ENCODE measurements around the gene CENPU.
"Not testable (repeated sequence)": the region's sequence is repeated elsewhere in the genome, so short reads cannot be mapped to it uniquely, and the experiment has no call there.

Gene CENPU

GRCh38 chr4:184733654-184734524, at the start of gene CENPU:
Gene CENPU (minus strand): TSS chr4:184734096. CDS start chr4:184734062, 34 bp downstream.
- FAIRE-seq, result peak; percentile 41

GRCh38 chr4:184782731-184783373, 49.0 kb upstream of the CENPU start:
- no peak for FAIRE-seq

GRCh38 chr4:184779160-184779559, 45.3 kb upstream of the CENPU start:
- FAIRE-seq, result not testable (repeated sequence)

GRCh38 chr4:184778325-184778724, 44.4 kb upstream of the CENPU start:
- FAIRE-seq, result no peak

- no peak for FAIRE-seq
Observed at GRCh38 chr4:184776821-184777220, 42.9 kb upstream of the CENPU start.

- no peak for FAIRE-seq
Observed at GRCh38 chr4:184775854-184776555, 42.1 kb upstream of the CENPU start.

GRCh38 chr4:184774152-184774551, 40.3 kb upstream of the CENPU start:
- no peak for FAIRE-seq

- FAIRE-seq, result no peak
Observed at GRCh38 chr4:184771416-184771815, 37.5 kb upstream of the CENPU start.

- peak; percentile 55 for FAIRE-seq
Observed at GRCh38 chr4:184769141-184769765, 35.4 kb upstream of the CENPU start.

- FAIRE-seq, result no peak
Observed at GRCh38 chr4:184768296-184768695, 34.4 kb upstream of the CENPU start.

GRCh38 chr4:184766446-184766845, 32.5 kb upstream of the CENPU start:
- no peak for FAIRE-seq

- FAIRE-seq, result no peak
Observed at GRCh38 chr4:184765473-184766340, 31.8 kb upstream of the CENPU start.

GRCh38 chr4:184764601-184765000, 30.7 kb upstream of the CENPU start:
- no peak for FAIRE-seq

- no peak for FAIRE-seq
Observed at GRCh38 chr4:184763150-184763780, 29.4 kb upstream of the CENPU start.

- FAIRE-seq, result no peak
Observed at GRCh38 chr4:184762100-184762499, 28.2 kb upstream of the CENPU start.

- no peak for FAIRE-seq
Observed at GRCh38 chr4:184760681-184761080, 26.8 kb upstream of the CENPU start.

- FAIRE-seq, result no peak
Observed at GRCh38 chr4:184757810-184758209, 23.9 kb upstream of the CENPU start.

GRCh38 chr4:184756399-184756798, 22.5 kb upstream of the CENPU start:
- FAIRE-seq, result no peak

GRCh38 chr4:184755278-184755677, 21.4 kb upstream of the CENPU start:
- no peak for FAIRE-seq

GRCh38 chr4:184752496-184753275, 18.8 kb upstream of the CENPU start:
- no peak for FAIRE-seq

- FAIRE-seq, result no peak
Observed at GRCh38 chr4:184751585-184751956, 17.7 kb upstream of the CENPU start.
